CD4-positive, alpha-beta T cell treated with Interleukin-6 for 4 hours (primary cell): ENCODE measurements around the gene TIMM17B.

ENCODE experiments used
- DNase-seq: peaks from one replicate; pipeline ENCODE4 v3.0.0-alpha.2; 2020; ENCODE audit warnings: mixed read lengths

TIMM17B gene

DNA sequence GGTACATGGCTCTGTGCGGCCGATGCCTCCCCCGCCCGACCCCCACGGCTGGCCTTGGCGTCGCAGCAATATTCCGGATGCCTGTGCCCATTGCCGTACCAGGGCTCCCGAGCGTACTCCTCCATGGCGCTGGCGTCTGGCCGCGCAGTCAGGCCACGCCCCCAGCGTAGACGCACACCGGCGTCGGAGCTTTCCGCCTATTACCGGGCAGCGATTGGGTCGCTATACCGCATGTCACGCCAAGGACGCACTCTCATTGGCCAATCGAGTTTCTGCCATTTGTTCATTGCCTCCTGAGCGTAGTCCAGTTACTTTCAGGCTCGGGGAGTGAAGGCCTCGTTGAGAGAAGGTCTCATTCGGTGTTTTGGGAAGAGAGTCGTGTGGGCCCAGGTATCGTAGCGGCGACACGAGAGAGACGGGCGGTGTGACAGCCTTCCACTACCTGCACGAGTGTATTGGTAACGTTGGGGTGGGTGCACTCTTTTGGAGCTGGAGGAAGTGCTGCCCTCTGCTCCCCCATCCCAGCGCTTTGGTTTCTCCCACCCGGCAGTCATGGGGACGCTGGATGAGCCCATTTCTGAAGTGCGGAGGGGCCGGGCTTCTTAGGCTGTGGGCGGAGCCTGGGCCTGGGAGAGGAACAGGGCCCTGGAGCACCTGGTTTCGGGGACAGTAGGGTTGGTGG, at the start of gene TIMM17B, which contains the start of gene PQBP1:
TSS of gene TIMM17B (minus strand) at position 144 of the 682 bp plus-strand sequence. CDS start at position 125, 19 bp downstream.
TSS of gene PQBP1 (plus strand) at position 306 of the 682 bp plus-strand sequence. CDS start 580 bp downstream, outside the sequence.
- peak; percentile 89 for DNase-seq

DNA sequence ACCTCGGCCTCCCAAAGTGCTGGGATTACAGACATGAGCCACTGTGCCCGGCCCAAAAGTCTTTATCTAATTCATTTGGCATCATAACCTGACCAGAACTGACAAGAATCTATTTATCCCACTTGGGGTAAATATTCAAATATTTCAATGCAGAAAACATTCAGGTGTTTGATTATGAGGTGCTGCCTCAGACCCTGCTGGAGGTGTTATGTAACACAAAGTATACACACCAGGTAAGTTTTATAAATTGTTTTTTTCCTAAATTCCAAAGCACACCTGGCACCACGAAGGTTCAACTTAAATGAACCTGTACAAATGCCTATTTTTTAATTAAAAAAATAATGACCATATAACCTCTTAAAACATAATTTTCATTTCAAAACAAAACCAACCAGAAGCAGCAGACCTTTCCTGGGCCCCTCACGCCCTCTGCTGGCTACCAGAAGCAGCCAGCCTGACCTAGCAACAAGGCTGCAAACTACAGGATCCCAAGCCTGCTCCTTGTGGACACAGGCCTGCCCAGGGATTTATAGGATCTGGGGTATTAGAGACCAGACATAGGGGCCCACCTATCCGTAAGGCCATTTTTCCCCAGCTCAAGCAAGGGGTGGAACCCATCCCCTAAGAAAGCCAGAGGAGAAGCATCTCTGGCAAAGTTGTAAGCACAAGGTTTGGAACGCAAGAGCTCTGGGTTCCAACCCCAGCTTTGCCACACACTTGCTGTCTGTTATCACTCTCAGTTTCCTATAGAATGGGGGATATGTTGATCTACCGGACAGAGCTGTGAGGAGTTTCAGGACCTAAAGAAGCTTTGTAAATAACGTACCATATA, 48.2 kb upstream of the TIMM17B start:
- DNase-seq, result peak; percentile 73

DNA sequence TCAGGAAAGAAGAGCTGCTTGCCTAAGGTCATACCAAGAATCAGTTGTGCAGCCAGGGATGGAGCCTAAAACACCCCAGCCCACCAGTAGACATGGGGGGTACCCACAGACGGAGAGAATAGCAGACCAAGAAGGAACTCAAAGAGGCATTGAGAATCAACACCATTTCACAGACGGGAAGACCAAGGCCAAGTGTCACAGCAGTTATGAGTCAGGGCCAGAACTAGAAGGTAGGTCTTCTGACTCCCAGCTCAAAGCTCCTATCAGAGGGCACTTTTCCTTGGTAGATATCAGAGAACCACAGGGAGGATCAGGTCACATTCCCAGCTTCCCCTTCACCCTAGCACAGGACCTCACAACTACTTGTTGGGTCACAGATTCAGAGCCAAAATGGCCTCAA, 45.3 kb upstream of the TIMM17B start:
- no peak for DNase-seq

DNA sequence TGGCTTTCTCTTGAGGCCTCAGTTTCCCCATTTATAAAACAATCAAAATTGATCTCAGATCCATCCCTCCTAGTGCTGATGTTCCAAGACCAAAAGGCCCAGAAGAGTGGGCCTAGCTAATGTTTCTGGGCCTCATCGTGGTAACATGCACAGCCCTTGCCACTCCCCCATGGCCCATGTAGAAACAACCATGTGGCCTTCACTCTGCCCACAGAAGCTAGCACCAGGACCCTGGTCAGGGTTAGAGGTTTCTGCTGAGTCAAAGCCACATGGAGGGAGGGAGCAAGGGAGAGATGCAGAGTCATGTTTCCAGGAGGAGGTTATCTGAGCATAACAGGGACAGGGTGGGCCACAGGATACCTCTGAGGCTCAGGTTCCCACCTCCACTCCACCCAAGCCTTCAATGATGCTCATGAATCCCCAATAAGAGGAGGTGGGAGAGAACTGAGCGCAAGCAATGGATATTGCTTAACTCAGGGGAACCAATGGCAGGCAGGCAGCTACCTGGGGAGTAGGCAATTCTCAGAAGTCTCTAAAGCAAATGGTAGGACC, 42.9 kb upstream of the TIMM17B start:
- DNase-seq, result no peak

DNA sequence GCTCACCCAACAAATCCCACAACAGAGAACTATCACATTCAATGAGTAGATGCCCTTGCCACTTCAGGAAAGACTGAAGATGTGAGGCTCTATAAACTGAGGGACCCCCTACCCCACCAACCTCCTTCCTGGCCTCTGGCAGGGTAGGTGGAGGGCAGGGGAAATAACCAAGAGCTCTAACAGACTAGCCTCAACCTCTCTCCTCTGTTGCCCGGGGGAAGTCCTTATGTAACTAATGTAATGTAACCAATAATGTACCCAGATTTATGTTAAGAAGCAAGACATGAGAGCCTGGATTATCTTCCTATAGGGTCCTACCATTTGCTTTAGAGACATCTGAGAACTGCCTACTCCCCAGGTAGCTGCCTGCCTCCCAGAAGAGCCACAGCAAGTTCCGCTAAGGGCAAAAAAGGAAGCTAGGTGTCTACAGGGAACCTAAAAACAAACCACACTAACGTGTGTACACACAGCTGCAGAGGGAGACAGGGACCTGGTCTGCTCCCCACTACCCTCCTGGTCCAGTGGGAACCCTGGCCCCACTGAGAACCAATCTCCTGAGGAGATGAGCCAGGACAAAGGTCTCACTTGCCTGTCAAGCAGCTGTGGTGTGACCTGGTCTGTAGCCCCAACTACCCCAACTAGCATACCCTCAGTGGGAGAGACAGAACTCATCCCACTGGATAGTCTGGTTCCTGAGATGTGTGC, 42.1 kb upstream of the TIMM17B start:
- DNase-seq, result peak; percentile 52

DNA sequence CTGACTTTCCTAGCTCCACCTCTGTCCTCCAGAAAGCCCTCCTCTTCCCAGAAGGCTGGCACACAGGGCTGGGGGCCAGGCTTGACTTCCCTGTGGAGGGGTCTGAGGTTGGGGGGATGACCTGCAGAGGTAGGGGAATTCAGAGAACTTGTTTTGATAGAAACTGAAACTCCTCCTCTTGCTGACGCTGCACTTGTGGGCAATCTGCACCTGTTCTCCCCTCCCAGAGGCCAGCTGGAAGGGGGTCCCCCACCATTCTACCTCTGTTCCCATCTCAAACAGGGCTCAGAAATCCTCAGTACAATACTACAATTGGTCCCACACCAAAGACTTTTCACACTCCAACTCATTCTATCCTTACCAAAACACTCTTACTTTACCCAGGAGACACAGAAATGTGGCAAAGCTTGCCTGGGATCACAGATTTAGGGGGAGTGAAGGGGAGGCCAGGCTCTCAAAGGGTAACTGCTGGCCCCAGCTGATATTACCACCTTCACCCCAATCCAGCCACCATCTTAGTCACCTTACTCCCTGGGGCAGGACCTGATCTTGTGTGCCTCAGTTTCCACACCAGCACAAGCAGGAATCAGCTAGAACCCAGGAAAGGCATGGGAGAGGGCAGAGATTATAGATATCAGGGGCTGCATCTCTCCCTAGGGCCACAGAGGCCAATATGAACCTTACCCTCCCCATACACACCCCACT, 41.3 kb upstream of the TIMM17B start:
- peak; percentile 72 for DNase-seq

DNA sequence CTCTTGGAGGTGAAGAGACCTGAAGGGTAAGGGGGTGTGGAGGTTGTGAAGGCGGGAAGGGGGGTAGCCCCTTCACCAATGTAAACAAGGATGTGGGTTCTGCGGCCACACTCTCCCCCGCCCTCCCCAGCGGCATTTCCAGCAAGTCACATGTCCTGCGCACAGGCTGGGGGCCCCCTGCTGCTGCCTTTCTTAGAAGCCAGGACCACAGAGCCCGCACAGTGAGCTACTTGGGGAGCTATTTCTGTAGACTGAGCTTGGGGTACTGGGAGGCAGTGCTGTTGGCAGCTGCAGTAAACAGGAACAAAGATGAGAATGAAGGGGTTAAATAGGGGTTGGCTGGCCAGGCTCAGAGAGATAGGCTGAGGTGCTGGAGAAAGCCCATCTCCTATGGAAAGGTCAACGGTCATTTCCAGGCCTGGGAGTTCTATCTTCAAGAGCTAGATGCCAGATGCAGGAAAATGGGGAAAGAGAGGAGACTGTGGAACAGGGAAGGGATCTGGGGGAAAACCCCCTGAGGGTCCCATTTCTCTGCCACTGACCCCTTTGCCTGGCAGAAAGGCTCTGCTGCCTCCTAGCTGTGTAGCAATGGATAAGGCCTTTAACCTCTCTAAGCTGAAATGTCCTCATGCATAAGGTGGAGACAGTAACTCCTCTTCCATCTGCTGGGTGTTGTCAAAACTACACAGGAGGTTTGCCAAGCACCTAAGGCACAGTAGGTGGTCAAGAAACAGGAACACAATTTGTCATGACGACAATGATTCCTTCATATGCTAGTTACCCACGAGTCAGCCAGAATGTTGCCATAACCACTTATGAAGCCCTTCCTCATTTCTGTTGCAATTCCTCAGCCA, 39.7 kb upstream of the TIMM17B start:
- DNase-seq, result peak; percentile 92

DNA sequence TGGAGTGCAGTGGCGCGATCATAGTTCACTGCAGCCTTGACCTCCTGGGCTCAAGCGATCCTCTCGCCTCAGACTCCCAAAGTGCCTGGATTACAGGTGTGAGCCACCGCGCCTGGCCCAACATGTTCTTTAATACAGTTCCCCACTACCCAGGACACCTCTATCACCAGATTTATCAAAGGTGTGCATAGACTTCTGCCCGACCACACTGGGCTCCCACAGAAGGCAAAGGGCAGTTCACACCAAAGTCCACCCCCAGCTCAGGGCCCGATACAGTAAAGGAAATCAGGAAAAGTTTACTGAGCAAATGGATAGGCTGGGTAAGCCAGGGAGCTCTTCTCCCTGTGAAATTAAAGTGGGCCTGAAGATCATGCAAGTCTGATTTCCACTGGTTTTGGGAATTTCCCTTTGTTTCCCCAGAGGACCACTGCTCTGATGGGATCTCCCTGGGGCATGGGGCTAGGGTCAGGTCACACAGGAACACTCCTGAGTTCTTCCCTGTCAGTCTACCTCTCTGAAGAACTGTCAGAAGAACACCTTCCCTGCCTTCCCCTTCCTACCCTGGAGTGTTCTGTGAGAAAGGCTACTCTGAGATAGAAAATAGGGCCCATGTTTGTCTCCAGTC, 39.0 kb upstream of the TIMM17B start:
- DNase-seq, result no peak

DNA sequence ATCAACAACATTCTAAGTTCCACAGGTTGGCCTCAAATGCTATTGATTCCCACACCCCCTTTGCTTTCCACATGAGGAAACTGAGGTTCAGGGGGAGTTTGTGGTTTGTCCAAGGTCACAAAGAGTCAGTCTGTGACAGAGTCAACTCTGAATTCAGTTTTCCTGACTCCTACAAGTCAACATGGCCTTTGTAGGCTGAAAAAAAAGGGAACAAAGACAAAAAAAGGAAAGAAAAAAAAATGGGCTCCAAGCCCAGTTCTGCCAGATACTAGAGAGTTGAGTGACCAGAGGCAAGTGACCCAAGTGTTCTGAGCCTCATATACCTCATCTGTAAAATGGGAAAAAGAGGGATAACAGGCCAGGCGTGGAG, 37.7 kb upstream of the TIMM17B start:
- DNase-seq, result no peak

DNA sequence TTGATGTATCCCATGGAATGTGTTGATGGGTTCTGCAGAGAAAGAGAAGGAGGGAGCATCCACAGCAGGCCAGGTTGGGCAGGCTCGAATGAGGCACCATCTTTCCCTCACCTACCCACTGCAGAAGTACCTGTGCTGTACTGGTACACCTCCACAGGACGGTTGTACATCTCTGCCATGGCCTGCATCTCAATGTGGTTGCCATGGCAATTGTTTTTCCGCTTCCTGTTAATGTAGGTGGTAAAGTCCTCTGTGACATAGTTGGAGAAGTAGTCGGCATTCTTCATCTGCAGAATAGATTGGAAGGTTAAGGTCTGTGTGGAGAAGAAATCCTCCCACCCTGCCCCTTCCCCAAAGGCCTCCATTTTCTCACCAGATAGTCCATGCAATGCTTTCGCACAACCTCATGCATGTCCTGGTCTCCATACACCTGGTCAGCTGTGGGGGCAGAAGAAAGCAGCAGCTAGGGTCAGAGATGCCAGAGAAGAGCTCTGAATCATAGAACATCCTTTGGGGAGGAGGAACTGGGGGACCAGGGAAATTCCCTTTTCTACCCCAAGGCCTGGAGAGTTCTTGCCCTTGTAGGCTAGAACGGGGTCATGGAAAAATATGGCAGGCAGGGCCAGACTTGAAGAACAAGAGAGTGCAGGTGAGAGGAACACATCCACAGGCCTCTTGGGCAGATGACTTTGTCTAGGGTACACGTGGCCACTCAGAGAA, 37.2 kb upstream of the TIMM17B start:
- DNase-seq, result peak; percentile 50

DNA sequence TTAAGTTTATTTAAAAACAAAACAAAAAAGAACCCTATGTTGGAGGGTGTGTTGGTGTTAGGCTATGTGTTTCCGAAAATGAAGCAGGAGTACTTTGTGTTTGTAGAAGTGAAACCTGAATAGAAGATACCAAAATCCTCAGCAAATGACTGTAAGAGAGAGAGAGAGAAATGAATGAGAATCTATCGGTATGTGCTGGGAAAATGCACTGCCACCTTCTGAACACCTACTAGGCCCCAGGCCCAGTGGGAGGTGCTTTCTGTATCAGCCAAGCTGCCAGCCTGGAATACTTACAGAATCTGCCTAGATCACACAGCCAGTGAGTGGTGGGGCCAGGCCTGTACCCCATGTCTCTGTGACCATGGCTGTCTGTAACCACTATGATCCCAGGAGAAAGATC, 36.2 kb upstream of the TIMM17B start:
- no peak for DNase-seq

DNA sequence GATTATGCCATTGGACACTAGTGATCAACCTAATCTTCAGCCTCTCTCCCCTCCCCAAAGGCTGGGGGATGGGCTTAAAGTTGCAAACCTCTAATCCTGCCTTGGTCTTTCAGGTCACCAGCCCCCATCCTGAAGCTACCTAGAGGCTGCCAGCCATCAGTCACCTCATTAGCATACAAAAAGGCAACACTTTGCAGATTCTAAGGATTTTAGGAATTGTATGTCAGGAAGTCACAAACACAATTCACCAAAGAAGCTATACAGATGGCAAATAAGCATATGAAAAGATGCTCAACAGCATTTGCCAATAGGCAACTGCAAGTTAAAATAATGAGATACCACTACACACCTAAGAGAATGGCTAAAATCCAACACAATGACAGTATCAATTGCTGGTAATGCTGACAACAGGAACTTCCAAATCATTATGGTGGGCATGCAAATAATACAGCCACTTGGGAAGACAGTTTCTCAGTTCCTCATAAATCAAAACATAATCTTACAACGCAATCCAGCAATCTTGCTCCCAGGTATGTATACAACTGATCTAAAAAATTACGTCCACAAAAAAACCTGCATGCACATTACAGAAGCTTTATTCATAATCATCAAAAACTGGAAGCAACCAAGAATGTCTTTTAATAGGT, 30.3 kb upstream of the TIMM17B start:
- no peak for DNase-seq

DNA sequence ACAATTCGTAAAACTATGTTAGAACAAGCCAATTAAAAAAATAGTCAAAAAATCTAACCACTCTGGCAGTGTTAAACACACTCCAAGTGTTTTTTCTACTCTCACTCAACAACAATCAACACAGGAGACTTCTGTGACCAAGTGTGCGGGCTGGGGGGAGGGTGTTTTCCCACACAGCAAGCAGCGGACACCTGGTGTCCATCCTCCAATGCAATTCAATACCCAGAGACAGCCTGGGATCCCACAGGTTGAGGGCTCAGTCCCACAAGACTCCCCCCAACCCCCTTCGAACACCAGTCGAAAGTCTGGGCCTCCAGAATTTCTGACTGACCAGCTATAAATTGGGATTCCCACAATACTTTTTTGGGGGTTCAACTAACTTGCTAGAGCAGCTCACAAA, 29.6 kb upstream of the TIMM17B start:
- DNase-seq, result no peak

DNA sequence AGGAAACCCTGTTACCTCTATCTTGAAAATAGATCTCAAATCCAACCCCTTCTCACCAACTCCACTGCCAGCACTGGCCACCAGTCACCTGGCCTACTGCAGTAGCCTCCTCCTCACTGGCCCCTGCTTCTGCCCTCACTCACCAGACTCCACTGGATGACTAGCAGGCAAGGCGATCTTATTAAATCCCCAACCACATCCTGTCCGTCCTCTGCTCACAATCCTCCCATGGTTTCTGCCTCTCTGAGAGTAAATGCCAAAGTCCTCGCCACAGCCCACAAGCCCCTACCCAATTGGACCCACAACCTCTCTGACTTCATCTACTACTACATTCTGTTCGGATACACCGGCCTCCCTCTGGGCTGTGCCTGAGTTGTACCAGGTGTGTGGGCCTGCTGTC, 26.7 kb upstream of the TIMM17B start:
- DNase-seq, result no peak

DNA sequence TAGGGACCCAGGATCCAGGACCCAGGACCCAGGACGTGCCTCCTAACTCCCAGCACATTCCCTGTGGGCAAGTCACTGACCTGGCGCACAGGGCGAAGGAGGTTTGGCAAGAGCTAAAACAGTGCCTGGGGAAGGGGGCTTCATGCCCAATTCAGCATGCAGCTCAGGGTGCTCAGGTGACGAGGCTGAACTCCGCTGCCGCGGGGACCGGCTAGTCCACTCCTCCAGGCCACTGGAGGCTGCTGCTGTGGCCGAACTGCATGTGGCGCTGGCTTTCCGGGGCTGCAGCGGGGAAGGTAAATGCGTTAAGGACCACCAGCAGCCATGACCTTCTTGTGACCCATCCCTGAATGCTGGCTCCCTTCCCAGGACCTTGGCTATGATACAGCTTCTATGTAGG, 26.2 kb upstream of the TIMM17B start:
- DNase-seq, result no peak

DNA sequence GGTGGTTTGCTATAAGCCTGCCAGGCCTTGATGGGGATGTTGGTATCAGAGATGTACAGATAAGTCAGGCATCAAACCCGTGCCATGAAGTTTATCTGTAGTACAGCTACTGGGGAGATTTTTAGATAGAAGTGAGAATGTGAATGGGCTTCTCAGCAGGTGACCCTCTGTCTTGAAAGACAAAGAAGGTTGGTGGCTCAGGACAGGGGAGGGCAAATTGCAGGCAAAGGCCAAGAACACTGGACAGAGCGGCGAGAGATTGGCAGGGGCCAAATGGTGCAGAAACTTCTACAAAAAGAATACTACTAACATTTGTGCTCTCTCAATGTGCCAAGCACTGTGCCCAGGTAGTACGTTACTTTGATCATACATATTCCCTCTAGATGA, 23.1 kb upstream of the TIMM17B start:
- DNase-seq, result no peak

DNA sequence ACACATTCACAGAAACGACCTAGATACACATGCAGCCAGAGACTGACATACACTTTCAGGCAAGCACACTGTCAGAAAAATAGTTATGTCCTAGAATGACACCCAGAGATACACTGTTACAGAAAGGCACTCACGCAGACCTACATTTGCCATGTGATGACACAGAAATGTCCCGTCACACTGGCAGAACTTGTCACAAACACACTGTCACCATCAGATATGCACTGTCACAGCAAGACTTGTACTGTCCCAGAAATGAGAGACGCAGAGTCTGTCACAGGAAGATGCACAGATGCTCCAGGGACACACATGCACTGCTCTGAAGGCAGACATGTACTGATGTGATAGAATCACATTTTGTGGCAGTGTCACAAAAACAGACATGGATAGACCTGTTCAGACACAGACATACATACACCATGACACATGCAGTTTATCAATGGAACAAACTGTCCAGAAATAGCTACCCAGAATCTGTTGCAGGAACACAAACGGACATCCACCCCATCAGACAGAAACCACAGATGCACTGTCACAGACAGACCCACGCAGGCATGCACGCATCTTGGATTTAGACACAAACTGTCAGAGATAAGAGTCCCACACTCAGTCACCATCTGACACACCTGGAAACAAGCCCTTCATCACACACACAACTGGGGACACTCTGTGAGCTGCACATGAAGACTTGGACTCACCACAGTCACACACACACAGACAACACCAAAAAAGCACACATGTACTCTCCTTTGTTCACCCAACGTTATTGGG, 22.6 kb upstream of the TIMM17B start:
- peak; percentile 55 for DNase-seq

DNA sequence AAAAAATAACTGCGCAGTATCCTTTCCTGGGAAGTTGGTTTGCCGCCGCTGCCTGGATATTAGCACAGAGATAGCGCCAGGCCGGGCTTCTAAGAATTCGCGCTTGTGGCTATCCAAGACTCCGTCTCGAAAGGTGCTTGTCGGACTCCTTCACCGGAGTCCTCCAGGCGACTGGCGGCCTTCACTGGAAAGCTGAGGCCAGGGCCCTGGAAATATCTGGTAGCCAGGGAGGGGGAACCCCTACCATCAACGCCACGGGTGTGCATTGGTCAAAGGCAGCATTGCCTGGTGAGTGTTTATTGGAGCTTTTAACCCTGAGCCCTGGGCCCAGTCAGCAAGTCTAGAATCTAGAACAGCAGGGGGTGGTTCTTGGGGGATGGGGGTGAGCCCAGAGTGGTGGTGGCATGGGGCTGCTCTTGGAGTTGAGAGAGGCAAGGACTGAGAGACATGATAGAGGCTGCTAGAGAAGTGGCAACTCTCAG, 21.8 kb upstream of the TIMM17B start:
- DNase-seq, result peak; percentile 44
